ENCODE data around the gene CFAP410. TPM values are rescaled to one million over a fixed set of nuclear protein-coding genes. Genes with fewer than 3 reads are reported as not detected.
"Not testable (repeated sequence)": the region's sequence is repeated elsewhere in the genome, so short reads cannot be mapped to it uniquely, and the experiment has no call there.

CFAP410 gene
- total RNA-seq, 3 donors from 2014 or later (not counting 1 experiment from before 2014, with no cell fraction given) = 43.6 to 47.4 (median 46.7) TPM

DNA sequence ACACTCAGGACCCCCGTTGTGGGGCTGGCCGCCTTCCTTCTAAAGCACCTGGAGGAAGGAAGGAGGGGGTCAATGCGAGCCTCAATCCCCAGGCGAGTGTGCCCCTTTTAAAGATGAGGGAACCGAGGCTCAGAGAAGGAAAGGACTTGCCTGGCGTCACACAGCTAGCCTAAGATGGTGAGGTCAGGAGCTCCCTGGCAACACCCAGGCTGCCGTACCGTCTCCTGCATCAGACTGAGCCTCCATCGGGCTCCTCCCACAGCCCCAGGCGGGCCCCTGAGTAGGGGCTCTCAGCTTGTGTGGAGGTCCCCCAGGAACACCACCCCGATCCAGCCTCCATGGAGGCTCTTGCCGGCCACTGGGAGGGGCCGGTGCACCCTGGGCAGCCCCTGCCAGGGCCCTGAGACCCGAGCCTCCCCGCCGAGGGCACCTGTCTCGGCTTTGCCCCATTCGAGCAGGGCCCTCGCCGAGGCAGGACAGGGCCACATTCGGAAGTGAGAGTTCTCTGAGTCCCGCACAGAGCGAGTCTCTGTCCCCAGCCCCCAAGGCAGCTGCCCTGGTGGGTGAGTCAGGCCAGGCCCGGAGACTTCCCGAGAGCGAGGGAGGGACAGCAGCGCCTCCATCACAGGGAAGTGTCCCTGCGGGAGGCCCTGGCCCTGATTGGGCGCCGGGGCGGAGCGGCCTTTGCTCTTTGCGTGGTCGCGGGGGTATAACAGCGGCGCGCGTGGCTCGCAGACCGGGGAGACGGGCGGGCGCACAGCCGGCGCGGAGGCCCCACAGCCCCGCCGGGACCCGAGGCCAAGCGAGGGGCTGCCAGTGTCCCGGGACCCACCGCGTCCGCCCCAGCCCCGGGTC, 53.8 kb downstream of the CFAP410 start, which contains the start of gene AIRE:
Gene AIRE (plus strand): TSS at position 739 of the 855 bp plus-strand sequence. CDS start 131 bp downstream, outside the sequence.
- ATAC-seq (no peak), DNase-seq (no peak)
- Mint-ChIP-seq H3K4me3 (no peak within 1 kb of the TSS), H3K36me3 (no peaks in the 10 kb centered on the region), H3K27ac (no peak within 1 kb of the TSS), H3K27me3 (ENCODE audit: low read depth in 2 of 2) (peaks cover 0 to 2% of the 10 kb centered on the region in 2 donors), H3K9me3 (no peaks in the 10 kb centered on the region), H3K4me1 (no peaks in the 10 kb centered on the region)
- no peaks in the 10 kb centered on the region for H3K9me3 ChIP-seq (ENCODE audit: control insufficient read depth, insufficient read depth, low read length)
- TF ChIP-seq, protein P1, sequence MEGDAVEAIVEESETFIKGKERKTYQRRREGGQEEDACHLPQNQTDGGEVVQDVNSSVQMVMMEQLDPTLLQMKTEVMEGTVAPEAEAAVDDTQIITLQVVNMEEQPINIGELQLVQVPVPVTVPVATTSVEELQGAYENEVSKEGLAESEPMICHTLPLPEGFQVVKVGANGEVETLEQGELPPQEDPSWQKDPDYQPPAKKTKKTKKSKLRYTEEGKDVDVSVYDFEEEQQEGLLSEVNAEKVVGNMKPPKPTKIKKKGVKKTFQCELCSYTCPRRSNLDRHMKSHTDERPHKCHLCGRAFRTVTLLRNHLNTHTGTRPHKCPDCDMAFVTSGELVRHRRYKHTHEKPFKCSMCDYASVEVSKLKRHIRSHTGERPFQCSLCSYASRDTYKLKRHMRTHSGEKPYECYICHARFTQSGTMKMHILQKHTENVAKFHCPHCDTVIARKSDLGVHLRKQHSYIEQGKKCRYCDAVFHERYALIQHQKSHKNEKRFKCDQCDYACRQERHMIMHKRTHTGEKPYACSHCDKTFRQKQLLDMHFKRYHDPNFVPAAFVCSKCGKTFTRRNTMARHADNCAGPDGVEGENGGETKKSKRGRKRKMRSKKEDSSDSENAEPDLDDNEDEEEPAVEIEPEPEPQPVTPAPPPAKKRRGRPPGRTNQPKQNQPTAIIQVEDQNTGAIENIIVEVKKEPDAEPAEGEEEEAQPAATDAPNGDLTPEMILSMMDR (IDR thresholded peaks at IDR 0.05) = no peak
- intact Hi-C loops (cut with micrococcal nuclease) = no loop called here
- 63% methylated on average over 56 of the region's 56 CpGs for WGBS (ENCODE audit: insufficient coverage)
- H3K4me3 ChIP-seq (ENCODE audit: low read length) = no peak within 1 kb of the TSS
- H3K27ac ChIP-seq (ENCODE audit: low read length) = no peak within 1 kb of the TSS
- no peaks in the 10 kb centered on the region for H3K36me3 ChIP-seq (ENCODE audit: control insufficient read depth, insufficient read depth, low read length)
- no peaks in the 10 kb centered on the region for H3K27me3 ChIP-seq (ENCODE audit: control insufficient read depth, insufficient read depth, low read length)
- no peaks in the 10 kb centered on the region for H3K4me1 ChIP-seq (ENCODE audit: control insufficient read depth, insufficient read depth, low read length)

- TF ChIP-seq, protein P1 (IDR thresholded peaks at IDR 0.05) = no peak
- Histone ChIP-seq H3K36me3 (ENCODE audit: control insufficient read depth, insufficient read depth, low read length) (no peaks in the 10 kb centered on the region), H3K9me3 (ENCODE audit: control insufficient read depth, insufficient read depth, low read length) (no peaks in the 10 kb centered on the region), H3K27ac (ENCODE audit: low read length) (no peak overlapping the region), H3K4me3 (ENCODE audit: low read length) (no peak overlapping the region), H3K27me3 (ENCODE audit: control insufficient read depth, insufficient read depth, low read length) (no peaks in the 10 kb centered on the region), H3K4me1 (ENCODE audit: control insufficient read depth, insufficient read depth, low read length) (no peaks in the 10 kb centered on the region)
- no peak overlapping the region for H3K27ac Mint-ChIP-seq
- H3K4me3 Mint-ChIP-seq = no peak overlapping the region
- H3K27me3 Mint-ChIP-seq (ENCODE audit: low read depth in 2 of 2) = no peaks in the 10 kb centered on the region
- intact Hi-C loops (cut with micrococcal nuclease) = no loop called here
- no peaks in the 10 kb centered on the region for H3K4me1 Mint-ChIP-seq
- WGBS (ENCODE audit: insufficient coverage) = 34% methylated on average over 11 of the region's 11 CpGs
- DNase-seq (no peak), ATAC-seq (no peak)
- H3K36me3 Mint-ChIP-seq = no peaks in the 10 kb centered on the region
- H3K9me3 Mint-ChIP-seq = no peaks in the 10 kb centered on the region
Measured at GRCh38 chr21:44283948-44284347, 55.2 kb downstream of the CFAP410 start.

GRCh38 chr21:44283211-44283785, 55.9 kb downstream of the CFAP410 start:
- H3K27me3 Mint-ChIP-seq (ENCODE audit: low read depth in 2 of 2); H3K27me3 ChIP-seq (ENCODE audit: control insufficient read depth, insufficient read depth, low read length); DNase-seq; H3K27ac Mint-ChIP-seq; H3K4me1 Mint-ChIP-seq; ATAC-seq; H3K27ac ChIP-seq (ENCODE audit: low read length); H3K36me3 Mint-ChIP-seq; H3K4me3 ChIP-seq (ENCODE audit: low read length); intact Hi-C loops (cut with micrococcal nuclease); H3K4me3 Mint-ChIP-seq; H3K36me3 ChIP-seq (ENCODE audit: control insufficient read depth, insufficient read depth, low read length); H3K4me1 ChIP-seq (ENCODE audit: control insufficient read depth, insufficient read depth, low read length); H3K9me3 Mint-ChIP-seq; H3K9me3 ChIP-seq (ENCODE audit: control insufficient read depth, insufficient read depth, low read length): not testable (repeated sequence)
- WGBS (ENCODE audit: insufficient coverage) = 42% methylated on average over 8 of the region's 11 CpGs

GRCh38 chr21:44282370-44282769, 56.8 kb downstream of the CFAP410 start:
- Histone ChIP-seq H3K4me1 (ENCODE audit: control insufficient read depth, insufficient read depth, low read length) (no peaks in the 10 kb centered on the region), H3K36me3 (ENCODE audit: control insufficient read depth, insufficient read depth, low read length) (no peaks in the 10 kb centered on the region), H3K9me3 (ENCODE audit: control insufficient read depth, insufficient read depth, low read length) (no peaks in the 10 kb centered on the region), H3K4me3 (ENCODE audit: low read length) (no peak overlapping the region), H3K27me3 (ENCODE audit: control insufficient read depth, insufficient read depth, low read length) (no peaks in the 10 kb centered on the region), H3K27ac (ENCODE audit: low read length) (no peak overlapping the region)
- H3K9me3 Mint-ChIP-seq = no peaks in the 10 kb centered on the region
- no peaks in the 10 kb centered on the region for H3K36me3 Mint-ChIP-seq
- DNase-seq (no peak), ATAC-seq (no peak)
- H3K4me1 Mint-ChIP-seq = no peaks in the 10 kb centered on the region
- TF ChIP-seq, protein P1 (IDR thresholded peaks at IDR 0.05) = no peak
- 88% methylated on average over 9 of the region's 9 CpGs for WGBS (ENCODE audit: insufficient coverage)
- intact Hi-C loops (cut with micrococcal nuclease) = no loop called here
- H3K27ac Mint-ChIP-seq = no peak overlapping the region
- H3K27me3 Mint-ChIP-seq (ENCODE audit: low read depth in 2 of 2) = no peaks in the 10 kb centered on the region
- no peak overlapping the region for H3K4me3 Mint-ChIP-seq
